K562 (cell line): ENCODE measurements around the gene HYOU1. TPM values are rescaled to one million over a fixed set of nuclear protein-coding genes. Genes with fewer than 3 reads are reported as not detected.

Source experiments
- BCLAF1 ChIP-seq, 2 experiments: fragments of 450-650 bp in 1 of 2; IDR thresholded peaks; 2 replicates each; pipeline ENCODE4 v1.6.1; 2011 to 2017; ENCODE audit warnings: low read depth in 2 of 2, antibody characterized with exemption in 1 of 2, borderline replicate concordance in 1 of 2, low read length in 1 of 2, mild to moderate bottlenecking in 1 of 2, mixed read lengths in 1 of 2; ENCODE audit not compliant: control insufficient read depth in 1 of 2
- CBX3 ChIP-seq, 2 experiments: IDR thresholded peaks; 1 replicate in 1 of 2; 2 replicates in 1 of 2; pipeline ENCODE4 v1.6.1; 2012; ENCODE audit warnings: inconsistent platforms in 2 of 2, low read length in 2 of 2, borderline replicate concordance in 1 of 2, control low read depth in 1 of 2
- CBX8 ChIP-seq: fragments of 200-600 bp; sonication (generic); IDR thresholded peaks from 2 replicates; pipeline ENCODE4 v1.6.1; 2012; ENCODE audit warnings: borderline replicate concordance, mixed run types, low read depth, mild to moderate bottlenecking, moderate library complexity, mixed read lengths, low read length, control low read depth, inconsistent platforms; ENCODE audit not compliant: poor library complexity, severe bottlenecking; ENCODE audit errors: extremely low read depth
- CTCFL ChIP-seq: IDR thresholded peaks from 2 replicates; pipeline ENCODE4 v1.6.1; 2011; ENCODE audit warnings: borderline replicate concordance, low read depth, mild to moderate bottlenecking, moderate library complexity, low read length; ENCODE audit not compliant: insufficient read depth, poor library complexity, severe bottlenecking
- CXXC5 ChIP-seq: fragments of 250-450 bp; sonication (Bioruptor Pico); IDR thresholded peaks from 2 replicates; pipeline ENCODE4 v1.8.0; 2022; ENCODE audit warnings: inconsistent platforms, mild to moderate bottlenecking, moderate library complexity
- FOXK2 ChIP-seq, 2 experiments: fragments of 450-650 bp; IDR thresholded peaks in 1 of 2; conservative IDR thresholded peaks in 1 of 2; 2 replicates each; pipeline ENCODE4 v1.6.1; 2016; ENCODE audit warnings: low read depth in 2 of 2, mild to moderate bottlenecking in 1 of 2
- HDAC2 ChIP-seq: fragments of 450-650 bp; IDR thresholded peaks from 2 replicates; pipeline ENCODE4 v1.6.1; 2016; ENCODE audit warnings: mild to moderate bottlenecking
- RBFOX2 ChIP-seq: fragments of 200-400 bp; formaldehyde crosslinking; IDR thresholded peaks from 2 replicates; pipeline ENCODE4 v1.6.1; 2017; ENCODE audit warnings: low read depth, mild to moderate bottlenecking, low read length, moderate library complexity
- RREB1 ChIP-seq: fragments of 250-450 bp; sonication (Bioruptor Pico); IDR thresholded peaks from 2 replicates; pipeline ENCODE4 v1.4.0; 2020
- SFPQ ChIP-seq: fragments of 200-400 bp; formaldehyde crosslinking; IDR thresholded peaks from 2 replicates; pipeline ENCODE4 v1.6.1; 2017; ENCODE audit warnings: mild to moderate bottlenecking, low read depth, low read length, moderate library complexity
- ZNF232 ChIP-seq: sonication (generic); formaldehyde crosslinking; IDR thresholded peaks from 2 replicates; pipeline ENCODE4 v1.8.0; 2022; ENCODE audit warnings: mild to moderate bottlenecking, missing genetic modification reagents
- ZNF3 ChIP-seq: fragments of 250-450 bp; sonication (Bioruptor Pico); IDR thresholded peaks from 2 replicates; pipeline ENCODE4 v1.5.0; 2021; ENCODE audit warnings: mild to moderate bottlenecking, moderate library complexity
- polyA plus RNA-seq, 8 experiments: library from polyadenylated mRNA; depleted of rRNA in 4 of 8; stranded (reverse) in 5 of 8; unstranded in 3 of 8; fragments of >200 nt; fragmentation: Nextera tagmentation in 2 of 8; fragmentation: Illumina TruSeq in 1 of 8; extraction: Ambion mirVana in 2 of 8; extraction: Trizol in 1 of 8; gene quantifications; 2 replicates each; pipeline versions ENCODE4 v1.2.1 to v1.2.3, GENCODE V29; 2011 to 2014; ENCODE audit warnings: inconsistent platforms in 1 of 8, missing spikeins in 1 of 8
- total RNA-seq, 7 experiments: library from RNA; depleted of rRNA in 6 of 7; stranded (reverse); fragments of >200 nt in 6 of 7; fragmentation: Illumina TruSeq in 2 of 7; extraction: Trizol in 2 of 7; gene quantifications; 2 replicates each; pipeline versions ENCODE4 v1.2.1 to v1.2.3, GENCODE V29; 2011 to 2021; ENCODE audit warnings: low replicate concordance in 1 of 7

HYOU1 gene
- total and polyA plus RNA-seq, 9 of the 15 experiments (the other 6 are each of a cell fraction or from before 2014, with no cell fraction given): 19.5 to 197 (median 128) TPM

- TF ChIP-seq CTCFL (no peak), FOXK2 (conservative IDR thresholded peaks at IDR 0.05 in 1 of 2, IDR thresholded peaks at IDR 0.05 in 1 of 2; ENCODE audit: low read depth in 2 of 2) (peak; percentile 59 to 80; a peak in 3 of 4 replicates), HDAC2 (peak; percentile 88), BCLAF1 (IDR thresholded peaks at IDR 0.05; ENCODE audit: borderline replicate concordance in 1 of 2, control insufficient read depth in 1 of 2, low read depth in 2 of 2, low read length in 1 of 2) (no peak; a peak in 1 of 4 replicates), SFPQ (no peak), ZNF3 (CRISPR knock-in tag) (no peak), RREB1 (peak; percentile 36; the same call in 1 of the 2 replicates), CXXC5 (CRISPR knock-in tag) (peak; percentile 70), RBFOX2 (peak; percentile 52), CBX3 (IDR thresholded peaks at IDR 0.05; ENCODE audit: borderline replicate concordance in 1 of 2, low read length in 2 of 2) (no peak), CBX8 (no peak), ZNF232 (CRISPR knock-in tag) (no peak)
These were observed 44.9 kb upstream of the HYOU1 start, which contains the start of gene DPAGT1 (continued) for GRCh38 chr11:119101759-119102423.
